IPS-NIHi7 (cell line): ENCODE measurements around the gene RAB34.
A peak's percentile ranks its signal among the peaks of the same experiment; 100 is the strongest.
"Not testable (repeated sequence)": the region's sequence is repeated elsewhere in the genome, so short reads cannot be mapped to it uniquely, and the experiment has no call there.

Source experiments
- DNase-seq: peaks from one replicate; pipeline ENCODE4 v3.0.0; 2012; ENCODE audit warnings: mixed read lengths; ENCODE audit errors: extremely low spot score

RAB34 gene

GRCh38 chr17:28726627-28727491 is 9.2 kb upstream of the RAB34 start:
- peak; percentile 75 for DNase-seq

- peak; percentile 72 for DNase-seq
Measured at GRCh38 chr17:28726226-28726626, 8.6 kb upstream of the RAB34 start, which contains the start of gene TLCD1. TSS of gene TLCD1 (minus strand) at chr17:28726233. CDS start at chr17:28726097, 136 bp downstream.

GRCh38 chr17:28725660-28726225 is 8.1 kb upstream of the RAB34 start:
- DNase-seq = no peak

DNA sequence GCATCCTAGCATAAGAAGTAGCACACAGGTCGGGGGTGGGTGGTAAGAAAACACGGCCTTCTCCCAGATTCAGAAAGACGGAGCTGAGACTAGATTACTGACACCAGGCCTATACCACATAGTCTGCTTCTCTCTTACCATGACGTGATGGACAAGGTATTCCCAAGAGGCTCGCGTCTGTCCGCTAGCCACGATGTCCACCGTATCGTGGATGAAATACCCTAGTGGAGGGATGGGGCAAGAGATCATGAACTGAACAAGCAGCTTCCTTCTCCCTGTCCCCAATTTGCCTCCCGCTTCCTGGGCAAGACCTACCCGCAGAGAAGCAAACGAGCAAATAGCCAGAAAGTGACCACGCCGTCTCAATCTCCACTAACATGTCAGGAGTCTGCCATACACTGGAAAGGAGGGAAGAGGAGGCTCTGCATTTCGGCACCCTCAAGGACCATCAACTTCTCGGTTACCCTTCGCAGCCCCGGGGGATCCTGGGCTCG is 7.5 kb upstream of the RAB34 start:
- DNase-seq = no peak

GRCh38 chr17:28724500-28725165 is 7.0 kb upstream of the RAB34 start:
- no peak for DNase-seq

- not testable (repeated sequence) for DNase-seq
Measured at GRCh38 chr17:28723836-28724499, 6.3 kb upstream of the RAB34 start.

- DNase-seq = no peak
Measured at GRCh38 chr17:28723159-28723835, 5.6 kb upstream of the RAB34 start.

GRCh38 chr17:28722417-28723158 is 4.9 kb upstream of the RAB34 start:
- DNase-seq = no peak

- not testable (repeated sequence) for DNase-seq
Measured at GRCh38 chr17:28720997-28721329, 3.3 kb upstream of the RAB34 start.

GRCh38 chr17:28720247-28720996 is 2.8 kb upstream of the RAB34 start:
- no peak for DNase-seq

DNA sequence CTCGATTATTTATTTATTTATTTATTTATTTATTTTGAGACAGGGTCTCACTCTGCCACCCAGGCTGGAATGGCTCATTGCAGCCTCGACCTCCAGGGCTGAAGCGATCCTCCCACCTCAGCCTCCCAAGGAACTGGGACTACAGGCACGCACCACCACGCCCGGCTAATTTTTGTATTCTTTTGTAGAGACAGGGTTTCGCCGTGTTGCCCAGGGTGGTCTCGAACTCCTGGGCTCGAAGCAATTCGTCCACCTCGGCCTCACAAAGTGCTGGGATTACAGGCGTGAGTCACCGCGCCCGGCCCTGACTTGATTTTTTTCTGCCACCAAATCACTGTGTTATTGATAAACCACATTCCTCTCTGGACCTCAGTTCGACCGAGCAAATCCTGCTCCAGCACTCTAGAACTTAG is 1.4 kb upstream of the RAB34 start:
- DNase-seq = no peak

DNA sequence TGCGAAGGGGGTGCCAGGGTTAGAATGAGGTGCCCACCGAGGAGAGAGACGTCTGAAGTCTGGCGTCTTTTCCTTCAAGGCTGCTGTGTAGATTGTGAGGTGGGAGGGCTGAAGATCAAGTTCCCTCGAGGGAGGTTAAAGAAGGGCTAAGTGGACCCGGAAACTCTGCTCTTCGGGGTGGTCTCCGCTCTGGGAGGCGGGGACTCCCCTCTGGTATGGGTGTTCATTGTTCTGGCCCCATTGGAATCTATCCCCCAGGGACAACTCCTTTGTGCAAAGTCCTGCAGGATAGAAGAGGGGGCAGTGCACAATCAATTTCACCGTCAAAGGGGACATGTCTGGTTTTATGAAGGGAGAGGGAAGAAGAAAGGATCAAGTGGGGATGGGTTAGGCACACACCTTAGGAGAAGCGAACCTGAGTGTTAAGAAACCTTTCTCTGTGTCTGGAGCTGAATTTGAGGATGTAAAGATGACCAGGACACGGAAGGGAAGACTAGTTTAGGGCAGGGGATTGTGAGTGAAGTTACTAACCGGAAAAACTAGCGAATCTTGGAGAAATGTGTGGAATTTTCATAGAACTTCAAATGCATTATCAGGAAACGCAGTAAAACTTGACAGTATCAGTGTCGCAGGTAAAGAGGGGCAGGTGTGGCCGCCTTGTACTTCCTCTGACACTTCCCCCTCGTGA is 809 bp upstream of the RAB34 start:
- no peak for DNase-seq

DNA sequence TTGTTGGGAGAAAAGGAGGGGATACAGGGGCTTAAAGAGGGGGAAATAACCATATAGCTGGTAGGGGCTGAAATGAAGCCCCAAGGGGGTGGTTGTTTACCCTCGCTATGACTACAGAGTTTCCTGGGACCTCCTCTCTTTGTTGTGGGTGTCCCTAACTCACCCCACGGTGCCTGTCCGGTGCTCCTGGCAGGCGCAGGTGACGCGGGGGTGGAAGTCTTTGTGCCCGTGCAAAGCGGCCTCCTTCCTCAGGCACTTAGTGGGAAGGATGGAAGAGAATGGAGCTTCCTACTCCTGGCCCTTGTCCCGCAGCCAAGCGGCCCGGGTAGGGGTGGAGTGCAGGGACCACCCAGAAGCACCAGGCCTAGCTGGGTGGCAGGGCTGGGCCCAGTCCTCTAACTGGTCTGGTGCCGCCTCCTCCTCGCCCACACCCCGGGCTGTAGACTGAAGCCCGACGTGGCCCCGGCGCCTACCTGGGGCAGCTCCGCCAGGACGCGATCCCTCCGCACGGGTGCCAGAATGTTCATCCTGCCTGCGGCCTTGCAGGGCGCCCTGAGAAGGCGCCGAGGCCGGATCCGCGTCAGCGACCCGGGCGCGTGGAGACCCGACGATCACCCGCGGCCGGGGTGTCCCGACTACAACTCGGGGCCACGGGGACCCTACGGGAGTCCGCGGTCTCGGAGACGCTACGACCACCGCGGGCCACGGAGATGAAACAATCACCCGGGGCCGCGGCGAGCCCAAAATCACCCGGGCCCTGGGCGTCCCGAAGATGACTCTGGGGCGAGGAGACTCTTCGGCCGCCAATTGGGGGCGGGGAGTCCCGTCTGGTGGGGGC is 709 bp downstream of the RAB34 start:
- no peak for DNase-seq

DNA sequence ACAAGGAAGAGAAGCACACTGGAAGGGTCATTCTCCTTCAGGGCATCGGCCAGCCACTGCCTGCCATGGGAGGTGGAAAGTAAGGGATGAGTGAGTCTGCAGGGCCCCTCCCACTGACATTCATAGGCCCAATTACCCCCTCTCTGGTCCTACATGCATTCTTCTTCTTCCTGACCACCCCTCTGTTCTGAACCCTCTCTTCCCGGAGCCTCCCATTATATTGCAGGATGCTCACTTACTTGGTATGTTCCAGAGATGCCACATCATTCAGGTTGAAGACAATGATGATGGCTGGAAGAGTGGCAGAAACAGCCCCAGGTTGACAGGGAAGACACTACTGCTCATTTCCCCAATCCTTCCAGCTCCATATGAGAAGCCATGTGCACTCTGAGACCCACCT is 2.5 kb downstream of the RAB34 start:
- DNase-seq = no peak

DNA sequence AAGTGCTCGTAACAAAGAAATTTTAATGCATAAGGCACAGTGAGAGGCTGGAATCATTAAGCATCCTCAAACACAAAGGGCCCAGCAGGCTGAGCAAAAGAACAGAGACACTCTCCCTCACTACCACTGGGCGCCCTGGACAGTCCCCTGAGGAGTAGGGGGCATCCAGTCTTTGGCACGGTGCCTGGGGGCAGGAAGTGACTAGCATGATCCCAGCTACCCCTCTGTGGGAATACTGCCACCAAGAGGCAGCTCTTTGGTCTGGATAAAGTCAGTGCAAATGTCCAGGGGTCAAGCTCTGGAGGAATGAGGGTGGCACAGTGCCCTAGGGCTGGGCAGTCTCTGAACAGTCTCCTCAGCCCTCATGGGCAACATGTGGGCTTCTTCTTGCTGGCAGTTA is 3.4 kb downstream of the RAB34 start:
- DNase-seq = no peak

- DNase-seq = no peak
Measured at GRCh38 chr17:28712705-28713415, 4.8 kb downstream of the RAB34 start.

DNA sequence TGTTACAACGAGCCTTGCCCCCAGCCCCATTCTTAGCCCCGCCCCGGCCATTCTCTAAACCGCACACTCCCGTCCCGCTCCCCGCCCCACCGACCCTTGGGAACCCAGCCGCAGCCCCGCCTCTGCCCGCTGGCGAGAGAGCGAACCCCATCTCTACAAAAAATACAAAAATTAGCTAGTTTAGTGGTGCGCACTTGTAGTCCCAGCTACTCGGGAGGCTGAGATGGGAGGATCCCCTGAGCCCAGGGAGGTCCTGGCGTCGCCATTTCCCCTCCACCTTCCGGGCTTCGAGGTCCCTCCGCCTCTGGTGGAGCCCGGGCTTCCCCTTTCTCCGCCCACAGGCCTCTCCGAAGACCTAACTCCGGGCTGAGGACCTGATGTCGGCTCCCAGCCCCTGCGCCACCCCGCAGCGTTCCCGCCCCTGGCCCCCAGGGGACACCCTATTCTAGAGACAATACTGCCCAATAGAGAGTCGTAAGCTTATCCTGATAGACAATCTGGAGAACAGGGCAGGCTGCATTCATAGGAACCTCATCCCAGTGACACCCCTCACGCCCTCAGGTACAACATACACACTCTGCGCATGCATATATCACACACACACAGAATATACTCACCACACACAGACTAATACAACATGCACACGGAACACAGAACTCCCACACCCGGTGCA is 5.5 kb downstream of the RAB34 start:
- DNase-seq = peak; percentile 63

DNA sequence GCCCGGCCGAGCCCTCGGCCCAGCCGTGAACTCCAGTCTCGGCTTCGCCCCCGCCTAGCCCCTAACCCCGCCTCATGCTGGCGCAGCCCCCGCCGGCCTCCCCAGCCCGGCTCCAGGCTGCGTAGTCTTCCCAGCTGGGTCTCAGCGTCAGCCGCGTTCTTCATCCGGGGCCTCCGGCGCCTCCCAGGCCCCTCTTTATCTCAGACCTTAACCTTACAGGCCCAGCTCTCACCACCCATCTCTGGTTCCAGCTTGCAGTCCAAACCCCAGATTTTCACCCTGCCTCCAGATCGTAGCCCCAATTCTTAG is 6.0 kb downstream of the RAB34 start, which contains the start of gene PROCA1:
Gene PROCA1 (minus strand): TSS at position 166 of the 309 bp plus-strand sequence. CDS start 228 bp downstream, outside the sequence.
- DNase-seq = no peak
